GM10266 (cell line): Measurements from ENCODE around the gene PDIA6.

Source experiments
- DNase-seq: peaks from one replicate; pipeline ENCODE4 v3.0.0; 2012; ENCODE audit errors: extremely low spot score
- CTCF ChIP-seq: IDR thresholded peaks from 2 replicates; pipeline ENCODE4 v1.5.1; 2012; ENCODE audit warnings: mild to moderate bottlenecking, low read depth; ENCODE audit not compliant: control insufficient read depth, insufficient read depth; ENCODE audit errors: missing control alignments

Gene PDIA6

DNA sequence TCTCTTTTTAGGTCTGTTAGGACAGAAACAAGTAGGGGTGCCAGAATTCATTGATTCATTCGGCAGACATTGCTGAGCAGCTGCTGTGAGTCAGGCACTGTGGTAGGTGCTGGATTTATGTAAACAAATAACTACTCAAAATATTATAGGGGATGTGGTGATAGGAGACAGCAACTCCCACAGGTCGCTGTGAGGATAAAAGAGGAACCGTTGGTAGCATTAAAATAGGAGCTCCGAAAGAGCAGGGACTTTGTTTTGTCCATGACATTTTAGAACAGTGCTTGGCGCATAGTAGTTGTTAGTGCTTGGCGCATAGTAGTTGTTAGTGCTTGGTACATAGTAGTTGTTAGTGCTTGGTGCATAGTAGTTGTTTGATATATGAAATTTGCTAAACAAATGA is 62.0 kb downstream of the PDIA6 start:
- no peak for TF ChIP-seq CTCF
- no peak for DNase-seq

DNA sequence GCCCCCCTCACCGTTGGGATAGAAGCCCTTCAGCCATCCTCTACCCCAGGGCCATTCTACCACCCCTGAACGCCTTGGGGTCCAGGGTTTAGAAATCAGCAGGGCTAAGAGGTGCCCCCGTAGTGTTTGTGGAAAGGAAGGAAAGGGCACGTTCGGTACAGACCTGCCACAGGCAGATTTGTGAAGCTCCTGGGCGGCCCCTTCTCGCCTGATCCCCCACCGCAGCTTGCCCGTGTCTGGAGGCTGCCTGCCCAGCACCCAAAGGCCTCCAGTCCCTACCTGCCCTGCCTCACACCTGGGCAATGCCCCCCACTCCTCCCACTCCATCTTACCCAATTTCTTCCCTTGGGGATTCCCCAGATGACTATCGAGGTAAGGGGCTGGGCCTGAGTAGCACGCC is 69.9 kb downstream of the PDIA6 start:
- DNase-seq, result no peak
- TF ChIP-seq CTCF, result no peak

- DNase-seq, result no peak
- TF ChIP-seq CTCF, result no peak
These were observed 71.4 kb downstream of the PDIA6 start for GRCh38 chr2:10741139-10741538.

GRCh38 chr2:10740226-10740625 is 72.4 kb downstream of the PDIA6 start:
- no peak for TF ChIP-seq CTCF

DNA sequence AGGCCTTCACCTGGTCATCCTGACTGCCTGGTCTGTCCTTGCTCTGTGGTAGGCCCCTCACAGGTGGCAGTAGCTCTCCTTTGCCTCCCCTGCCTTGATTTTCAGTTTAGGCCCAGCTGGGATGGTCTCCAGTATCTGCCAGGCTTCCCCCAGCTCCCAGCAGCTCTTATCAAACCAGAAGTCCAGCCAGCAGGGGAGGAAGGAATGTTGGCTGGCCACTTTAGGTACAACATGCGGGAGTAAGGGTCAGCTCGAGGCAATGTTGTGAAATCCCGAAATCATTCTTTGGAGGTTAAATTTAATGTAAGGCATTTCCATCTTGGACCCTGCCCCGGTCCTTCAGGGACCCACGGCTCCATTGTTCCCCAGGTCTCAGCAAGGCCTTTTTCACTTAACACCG is 74.4 kb downstream of the PDIA6 start:
- DNase-seq, result no peak
- no peak for TF ChIP-seq CTCF

More at GRCh38 chr2:10740226-10740625, 72.4 kb downstream of the PDIA6 start:
- no peak for DNase-seq

DNA sequence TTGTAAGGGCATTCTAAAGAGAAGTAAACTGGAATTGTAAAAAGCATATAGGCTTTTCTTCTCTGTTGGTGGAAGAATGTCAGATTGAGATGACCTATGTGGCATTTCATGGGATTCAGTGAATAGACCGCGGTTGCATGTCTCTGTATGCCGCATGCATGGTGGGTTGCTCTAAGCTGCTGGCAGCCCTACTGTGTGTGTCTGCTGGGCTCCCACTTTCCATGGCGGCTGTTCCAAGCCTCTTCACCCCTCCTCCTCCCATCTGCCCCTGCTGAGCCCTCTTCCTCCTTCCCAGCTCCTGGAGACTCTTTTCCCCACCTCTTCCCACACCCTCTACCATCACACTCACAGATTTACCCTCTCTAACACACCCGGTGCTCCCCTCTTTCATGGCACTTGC is 78.6 kb downstream of the PDIA6 start:
- DNase-seq, result no peak
- no peak for TF ChIP-seq CTCF

DNA sequence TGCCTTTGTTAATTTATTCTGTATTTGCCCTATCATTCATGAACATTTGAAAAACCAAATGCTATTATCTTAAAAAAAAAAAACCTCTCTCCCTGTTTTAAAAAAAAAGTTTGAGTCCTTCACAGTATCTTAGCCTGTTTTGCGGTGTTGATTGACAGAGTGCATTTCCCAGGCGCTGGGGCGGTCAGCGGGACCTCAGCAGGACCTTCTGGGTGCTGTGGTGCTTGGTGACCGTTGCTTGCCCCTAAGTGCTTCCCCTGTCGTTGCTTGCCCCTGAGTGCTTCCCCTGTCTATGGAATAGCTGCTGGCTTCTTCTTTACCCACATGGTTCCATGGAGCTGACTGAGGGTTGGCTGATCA is 79.0 kb downstream of the PDIA6 start:
- TF ChIP-seq CTCF, result no peak
- no peak for DNase-seq
